ENCODE measurements around the gene PDE4DIP.
"Not testable (repeated sequence)": the region's sequence is repeated elsewhere in the genome, so short reads cannot be mapped to it uniquely, and the experiment has no call there.

The PDE4DIP gene

GRCh38 chr1:148975453-148975852 is 131.2 kb downstream of the PDE4DIP start:
- peak; percentile 38 for DNase-seq (ENCODE audit: low read depth, low spot score)

- DNase-seq (ENCODE audit: low read depth, low spot score): not testable (repeated sequence)
Measured at GRCh38 chr1:148975866-148976537, 131.8 kb downstream of the PDE4DIP start.

DNA sequence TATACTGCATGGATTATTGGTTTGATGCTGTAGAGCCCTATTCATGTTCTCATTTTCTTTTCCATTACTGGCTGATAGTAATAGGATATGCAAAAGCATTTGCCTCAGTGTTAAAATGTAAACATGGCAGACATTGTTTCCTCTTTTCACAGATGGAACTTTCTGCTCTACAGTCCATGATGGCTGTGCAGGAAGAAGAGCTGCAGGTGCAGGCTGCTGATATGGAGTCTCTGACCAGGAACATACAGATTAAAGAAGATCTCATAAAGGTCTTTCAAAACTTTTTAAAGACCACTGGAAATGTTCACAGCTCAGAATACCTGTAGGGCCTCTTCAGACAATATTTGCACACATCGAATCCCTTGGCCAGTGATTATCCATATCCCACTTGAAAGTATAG is 133.6 kb downstream of the PDE4DIP start:
- DNase-seq (ENCODE audit: low read depth, low spot score): not testable (repeated sequence)

- DNase-seq (ENCODE audit: low read depth, low spot score): not testable (repeated sequence)
Measured at GRCh38 chr1:148989378-148989777, 145.2 kb downstream of the PDE4DIP start.

DNA sequence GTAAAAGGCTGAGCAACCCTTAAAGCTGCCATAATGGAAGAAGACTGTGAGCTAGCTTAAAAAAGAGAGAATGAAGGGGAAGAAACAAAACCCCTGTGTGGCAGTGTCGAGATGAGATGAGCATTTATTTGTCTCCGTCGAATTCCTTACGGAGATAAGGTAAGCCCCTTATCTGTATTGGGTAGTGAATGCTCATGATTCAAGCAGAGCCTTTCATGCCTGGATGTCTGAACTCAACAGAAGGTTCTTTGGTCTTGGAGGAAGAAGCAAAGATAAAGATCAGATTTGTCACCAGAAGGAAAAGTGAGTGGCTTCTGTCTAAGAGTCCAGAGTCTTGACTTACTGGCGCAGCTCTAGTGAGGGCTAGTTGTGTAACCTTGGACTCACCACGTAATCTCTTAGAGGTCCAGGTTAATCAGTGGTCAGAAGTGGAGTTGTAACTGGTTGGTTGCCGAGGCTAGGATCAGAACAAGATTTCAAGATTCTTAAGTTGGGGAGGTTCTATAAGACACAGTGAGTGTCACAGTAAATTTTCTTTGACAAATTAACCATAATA is 146.1 kb downstream of the PDE4DIP start:
- DNase-seq (ENCODE audit: low read depth, low spot score): not testable (repeated sequence)

- not testable (repeated sequence) for DNase-seq (ENCODE audit: low read depth, low spot score)
Measured at GRCh38 chr1:148991818-148992217, 147.6 kb downstream of the PDE4DIP start.

GRCh38 chr1:148992364-148992763 is 148.1 kb downstream of the PDE4DIP start:
- DNase-seq (ENCODE audit: low read depth, low spot score): not testable (repeated sequence)

- DNase-seq (ENCODE audit: low read depth, low spot score): not testable (repeated sequence)
Measured at GRCh38 chr1:148996449-148997224, 152.4 kb downstream of the PDE4DIP start.

GRCh38 chr1:148997405-148997804 is 153.2 kb downstream of the PDE4DIP start:
- DNase-seq (ENCODE audit: low read depth, low spot score): not testable (repeated sequence)

DNA sequence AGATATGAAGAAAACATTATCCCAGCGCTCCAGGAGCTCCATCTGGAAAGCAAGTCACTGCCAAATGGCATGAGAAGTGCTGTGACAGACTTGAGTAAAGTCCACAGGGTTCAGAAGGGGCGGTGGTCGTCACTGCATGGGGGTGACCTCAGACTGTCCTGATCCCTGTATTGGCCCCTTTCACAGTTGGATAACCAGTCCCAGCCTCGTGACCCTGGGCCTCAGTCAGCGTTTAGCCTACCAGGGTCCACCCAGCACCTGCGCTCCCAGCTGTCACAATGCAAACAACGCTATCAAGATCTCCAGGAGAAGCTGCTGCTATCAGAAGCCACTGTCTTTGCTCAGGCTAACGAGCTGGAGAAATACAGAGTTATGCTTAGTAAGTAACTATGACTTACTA is 158.4 kb downstream of the PDE4DIP start:
- DNase-seq (ENCODE audit: low read depth, low spot score): not testable (repeated sequence)

GRCh38 chr1:149008326-149008725 is 164.1 kb downstream of the PDE4DIP start:
- not testable (repeated sequence) for DNase-seq (ENCODE audit: low read depth, low spot score)

DNA sequence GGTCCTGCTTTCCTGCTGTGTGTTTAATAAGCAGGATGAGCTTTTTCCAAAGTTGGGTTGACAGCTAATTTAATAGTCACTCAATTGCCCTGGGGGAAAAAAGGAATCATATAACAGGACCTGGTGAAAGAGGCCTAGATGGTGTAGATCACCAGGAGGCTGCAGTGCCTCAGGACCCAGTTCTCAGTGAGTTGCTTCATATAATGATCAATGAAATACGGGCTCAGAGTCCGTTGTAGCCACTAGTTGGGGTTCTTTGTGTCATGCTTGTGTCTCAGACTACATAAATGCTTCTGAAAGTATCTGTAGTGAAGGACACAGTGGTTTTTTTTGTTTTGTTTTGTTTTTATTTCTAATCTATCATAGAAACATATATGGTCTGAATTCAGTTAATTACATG is 164.5 kb downstream of the PDE4DIP start:
- not testable (repeated sequence) for DNase-seq (ENCODE audit: low read depth, low spot score)

DNA sequence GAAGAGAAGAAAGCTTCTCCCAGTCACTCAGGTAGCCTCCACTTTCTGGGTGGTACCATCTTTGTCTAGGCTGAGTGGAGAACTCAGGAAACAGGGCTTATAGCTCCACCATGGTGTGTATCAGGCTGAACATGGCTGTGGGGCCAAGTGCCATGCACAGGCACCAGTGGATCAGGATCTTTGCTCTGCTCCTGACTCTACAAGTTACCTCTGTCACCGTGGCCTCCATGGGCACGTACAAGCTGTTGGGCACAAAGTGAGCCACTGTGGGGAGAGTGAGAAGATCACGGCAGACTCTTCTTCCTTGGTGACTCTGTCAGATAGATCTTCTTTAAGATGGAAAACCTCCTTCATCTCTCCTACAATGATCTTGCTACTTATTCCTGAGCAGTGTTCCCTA is 165.5 kb downstream of the PDE4DIP start:
- DNase-seq (ENCODE audit: low read depth, low spot score): not testable (repeated sequence)

GRCh38 chr1:149012599-149012998 is 168.4 kb downstream of the PDE4DIP start:
- DNase-seq (ENCODE audit: low read depth, low spot score): not testable (repeated sequence)

GRCh38 chr1:149013513-149013912 is 169.3 kb downstream of the PDE4DIP start:
- DNase-seq (ENCODE audit: low read depth, low spot score): not testable (repeated sequence)

DNA sequence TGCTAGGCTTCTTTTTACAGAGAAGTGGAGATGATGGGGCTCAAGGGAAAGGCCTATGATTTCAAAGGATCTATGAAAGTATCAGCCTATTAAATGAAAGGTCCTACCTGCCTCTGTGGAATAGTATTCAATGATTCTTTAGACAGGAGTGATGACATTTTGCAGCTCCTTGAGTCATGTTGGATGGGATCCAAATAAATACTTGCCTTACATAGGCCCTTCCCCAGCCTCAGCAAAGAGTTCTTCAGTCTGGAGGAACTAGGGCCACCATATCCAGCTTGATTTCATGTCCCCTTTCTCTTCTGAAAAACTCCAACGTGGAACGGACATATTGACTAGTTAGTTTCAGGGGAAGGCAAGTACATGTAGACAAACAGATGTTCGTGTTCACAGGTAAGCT is 171.3 kb downstream of the PDE4DIP start:
- not testable (repeated sequence) for DNase-seq (ENCODE audit: low read depth, low spot score)

- DNase-seq (ENCODE audit: low read depth, low spot score): not testable (repeated sequence)
Measured at GRCh38 chr1:149016626-149017025, 172.4 kb downstream of the PDE4DIP start.

DNA sequence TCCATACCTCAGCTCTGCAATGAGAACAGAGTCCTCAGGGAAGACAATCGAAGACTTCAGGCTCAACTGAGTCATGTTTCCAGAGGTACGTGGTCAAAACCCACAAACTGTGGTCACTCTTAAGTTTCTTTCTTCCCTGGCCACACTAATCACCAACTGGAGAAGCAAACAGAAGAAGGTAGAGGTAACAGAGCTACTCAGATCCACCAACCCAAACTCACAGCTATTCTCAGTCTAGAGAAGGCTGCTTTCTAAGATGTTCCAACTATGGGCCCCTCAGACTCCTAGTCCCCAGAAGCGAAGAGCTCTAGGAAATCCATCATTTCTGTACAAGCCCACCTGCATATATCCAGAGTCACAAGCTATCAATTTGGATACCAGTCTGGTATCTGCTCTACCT is 174.3 kb downstream of the PDE4DIP start:
- DNase-seq (ENCODE audit: low read depth, low spot score): not testable (repeated sequence)

GRCh38 chr1:149024327-149024726 is 180.1 kb downstream of the PDE4DIP start:
- not testable (repeated sequence) for DNase-seq (ENCODE audit: low read depth, low spot score)

DNA sequence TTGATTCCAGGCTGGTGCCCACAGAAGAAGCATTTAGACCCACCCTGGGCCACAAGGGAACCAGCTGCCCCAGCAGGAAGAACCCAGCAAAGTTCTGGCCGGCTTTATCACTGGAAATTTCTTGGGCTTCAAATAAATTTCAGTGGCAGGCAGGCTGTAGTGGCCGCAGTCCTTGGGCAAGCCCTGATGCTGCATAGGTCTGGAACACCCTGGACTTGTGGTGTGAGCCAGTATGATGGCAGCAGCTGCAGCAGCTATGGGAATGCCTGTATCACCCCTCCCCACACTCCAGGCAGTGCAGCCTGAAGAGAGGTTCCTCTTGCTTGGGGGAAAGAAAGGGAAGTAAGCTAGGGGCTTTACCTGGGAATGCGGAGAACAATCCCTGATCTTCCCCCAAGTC is 189.7 kb downstream of the PDE4DIP start:
- not testable (repeated sequence) for DNase-seq (ENCODE audit: low read depth, low spot score)

GRCh38 chr1:149043056-149043455 is 198.8 kb downstream of the PDE4DIP start:
- DNase-seq (ENCODE audit: low read depth, low spot score): not testable (repeated sequence)

DNA sequence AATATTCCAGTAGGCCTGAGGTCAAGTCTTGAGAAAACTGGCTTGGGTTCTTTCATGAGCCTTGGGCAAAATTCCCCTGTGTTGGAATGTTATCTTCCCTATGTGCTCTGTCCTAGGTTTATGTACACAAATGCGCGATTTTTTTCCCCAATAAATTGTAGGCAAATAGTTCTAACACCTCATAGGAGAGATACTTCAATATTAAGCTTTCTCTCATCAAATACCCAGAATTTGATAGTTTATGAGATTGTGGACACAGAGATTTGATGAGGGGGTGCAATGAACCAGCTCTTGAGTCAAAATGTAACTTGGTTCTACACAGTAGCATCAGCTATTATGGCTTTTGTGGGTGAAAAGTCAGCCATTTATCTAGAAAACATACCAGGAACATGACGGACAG is 220.4 kb downstream of the PDE4DIP start:
- not testable (repeated sequence) for DNase-seq (ENCODE audit: low read depth, low spot score)
